K562 (cell line): ENCODE results near the gene AGA. TPM values are rescaled to one million over a fixed set of nuclear protein-coding genes. Genes with fewer than 3 reads are reported as not detected.

Experiments used
- CUX1 ChIP-seq: fragments of 200-800 bp; sonication (Bioruptor generic); IDR thresholded peaks from 2 replicates; pipeline ENCODE4 v1.6.1; 2016; ENCODE audit warnings: missing genetic modification characterization, missing compliant biosample characterization
- HNRNPLL ChIP-seq: fragments of 200-400 bp; formaldehyde crosslinking; IDR thresholded peaks from 2 replicates; pipeline ENCODE4 v1.6.1; 2017; ENCODE audit warnings: low read length, low read depth, mild to moderate bottlenecking; ENCODE audit not compliant: poor library complexity, severe bottlenecking
- MEF2A ChIP-seq: IDR thresholded peaks from 2 replicates; pipeline ENCODE4 v1.6.1; 2011; ENCODE audit warnings: low read depth, mild to moderate bottlenecking, low read length, moderate library complexity; ENCODE audit not compliant: control insufficient read depth
- RBM34 ChIP-seq: fragments of 200-400 bp; formaldehyde crosslinking; IDR thresholded peaks from 2 replicates; pipeline ENCODE4 v1.6.1; 2018; ENCODE audit warnings: low read length, borderline replicate concordance; ENCODE audit not compliant: insufficient read depth
- TOE1 ChIP-seq, 2 experiments: fragments of 450-650 bp in 1 of 2; sonication (generic) in 1 of 2; formaldehyde crosslinking in 1 of 2; IDR thresholded peaks; 2 replicates each; pipeline versions ENCODE4 v1.7.1 to v1.8.0; 2016 to 2022; ENCODE audit warnings: borderline replicate concordance in 2 of 2, mild to moderate bottlenecking in 2 of 2, antibody characterized with exemption in 1 of 2, inconsistent platforms in 1 of 2, low read depth in 1 of 2, missing genetic modification reagents in 1 of 2, moderate library complexity in 1 of 2
- ZBTB9 ChIP-seq: fragments of 450-650 bp; formaldehyde crosslinking; IDR thresholded peaks from 2 replicates; pipeline ENCODE4 v1.4.0; 2020; ENCODE audit warnings: mild to moderate bottlenecking, moderate library complexity
- ZNF445 ChIP-seq: fragments of 250-450 bp; sonication (Bioruptor Pico); IDR thresholded peaks from 2 replicates; pipeline ENCODE4 v1.4.0; 2020; ENCODE audit warnings: low read depth, mild to moderate bottlenecking, moderate library complexity
- polyA plus RNA-seq, 8 experiments: library from polyadenylated mRNA; depleted of rRNA in 4 of 8; stranded (reverse) in 5 of 8; unstranded in 3 of 8; fragments of >200 nt; fragmentation: Nextera tagmentation in 2 of 8; fragmentation: Illumina TruSeq in 1 of 8; extraction: Ambion mirVana in 2 of 8; extraction: Trizol in 1 of 8; gene quantifications; 2 replicates each; pipeline versions ENCODE4 v1.2.1 to v1.2.3, GENCODE V29; 2011 to 2014; ENCODE audit warnings: inconsistent platforms in 1 of 8, missing spikeins in 1 of 8
- total RNA-seq, 7 experiments: library from RNA; depleted of rRNA in 6 of 7; stranded (reverse); fragments of >200 nt in 6 of 7; fragmentation: Illumina TruSeq in 2 of 7; extraction: Trizol in 2 of 7; gene quantifications; 2 replicates each; pipeline versions ENCODE4 v1.2.1 to v1.2.3, GENCODE V29; 2011 to 2021; ENCODE audit warnings: low replicate concordance in 1 of 7

The AGA gene
- total and polyA plus RNA-seq, 9 of the 15 experiments (the other 6 are each of a cell fraction or from before 2014, with no cell fraction given): 8.5 to 25.0 (median 12.6) TPM

- TF ChIP-seq RBM34: no peak
- TF ChIP-seq CUX1 (CRISPR knock-in tag): 0 out of 2 replicates have a peak, but pooled peaks have one; percentile 36
- TF ChIP-seq MEF2A: no peak
- TF ChIP-seq ZBTB9 (CRISPR knock-in tag): no peak
- no peak for TF ChIP-seq ZNF445 (CRISPR knock-in tag)
- TF ChIP-seq HNRNPLL: peak; percentile 37
- no peak for TF ChIP-seq TOE1 (IDR thresholded peaks at IDR 0.05; ENCODE audit: borderline replicate concordance)
- no peak for TF ChIP-seq TOE1 (CRISPR knock-in tag; IDR thresholded peaks at IDR 0.05; ENCODE audit: borderline replicate concordance, low read depth)
Observed at GRCh38 chr4:177441061-177441802, 1.0 kb downstream of the AGA start (continued).
